GM19324 (cell line): ENCODE data around the gene PLD3.

ENCODE experiments used
- ATAC-seq: cut with Tn5 transposase; IDR thresholded peaks from one replicate; pipeline ENCODE4 v1.9.1; 2021; ENCODE audit warnings: mild to moderate bottlenecking, moderate library complexity; ENCODE audit not compliant: unreplicated experiment, low FRiP score

Gene PLD3

GRCh38 chr19:40411125-40411842 is 62.8 kb downstream of the PLD3 start:
- ATAC-seq, result no peak

GRCh38 chr19:40411958-40412499 is 63.5 kb downstream of the PLD3 start:
- no peak for ATAC-seq

GRCh38 chr19:40412866-40413265 is 64.4 kb downstream of the PLD3 start:
- no peak for ATAC-seq

GRCh38 chr19:40413291-40413845 is 64.9 kb downstream of the PLD3 start, which contains the start of gene PRX:
Gene PRX (minus strand): TSS chr19:40413378. CDS start chr19:40407932, 5,446 bp downstream.
- ATAC-seq, result no peak

- ATAC-seq, result no peak
Observed at GRCh38 chr19:40414542-40415535, 66.3 kb downstream of the PLD3 start.

GRCh38 chr19:40415768-40416167 is 67.3 kb downstream of the PLD3 start:
- no peak for ATAC-seq

- ATAC-seq, result no peak
Observed at GRCh38 chr19:40416918-40417642, 68.6 kb downstream of the PLD3 start.

GRCh38 chr19:40417643-40417981 is 69.1 kb downstream of the PLD3 start:
- ATAC-seq, result no peak

- no peak for ATAC-seq
Observed at GRCh38 chr19:40418040-40418439, 69.5 kb downstream of the PLD3 start.

GRCh38 chr19:40419066-40419612 is 70.6 kb downstream of the PLD3 start:
- no peak for ATAC-seq

GRCh38 chr19:40419780-40420179 is 71.3 kb downstream of the PLD3 start:
- ATAC-seq, result no peak

- ATAC-seq, result no peak
Observed at GRCh38 chr19:40420451-40420765, 71.9 kb downstream of the PLD3 start.

GRCh38 chr19:40420766-40421765 is 72.6 kb downstream of the PLD3 start:
- ATAC-seq, result peak; percentile 43

GRCh38 chr19:40421993-40422747 is 73.7 kb downstream of the PLD3 start:
- ATAC-seq, result no peak

GRCh38 chr19:40422748-40423566 is 74.5 kb downstream of the PLD3 start:
- ATAC-seq, result no peak

GRCh38 chr19:40423938-40424337 is 75.4 kb downstream of the PLD3 start:
- ATAC-seq, result no peak

- no peak for ATAC-seq
Observed at GRCh38 chr19:40424637-40425449, 76.3 kb downstream of the PLD3 start.
